ENCODE measurements around the gene PRELID3B. TPM values are rescaled to one million over a fixed set of nuclear protein-coding genes. Genes with fewer than 3 reads are reported as not detected.

The PRELID3B gene
- total RNA-seq, 1 experiment from 2014 or later: 52.6 TPM

DNA sequence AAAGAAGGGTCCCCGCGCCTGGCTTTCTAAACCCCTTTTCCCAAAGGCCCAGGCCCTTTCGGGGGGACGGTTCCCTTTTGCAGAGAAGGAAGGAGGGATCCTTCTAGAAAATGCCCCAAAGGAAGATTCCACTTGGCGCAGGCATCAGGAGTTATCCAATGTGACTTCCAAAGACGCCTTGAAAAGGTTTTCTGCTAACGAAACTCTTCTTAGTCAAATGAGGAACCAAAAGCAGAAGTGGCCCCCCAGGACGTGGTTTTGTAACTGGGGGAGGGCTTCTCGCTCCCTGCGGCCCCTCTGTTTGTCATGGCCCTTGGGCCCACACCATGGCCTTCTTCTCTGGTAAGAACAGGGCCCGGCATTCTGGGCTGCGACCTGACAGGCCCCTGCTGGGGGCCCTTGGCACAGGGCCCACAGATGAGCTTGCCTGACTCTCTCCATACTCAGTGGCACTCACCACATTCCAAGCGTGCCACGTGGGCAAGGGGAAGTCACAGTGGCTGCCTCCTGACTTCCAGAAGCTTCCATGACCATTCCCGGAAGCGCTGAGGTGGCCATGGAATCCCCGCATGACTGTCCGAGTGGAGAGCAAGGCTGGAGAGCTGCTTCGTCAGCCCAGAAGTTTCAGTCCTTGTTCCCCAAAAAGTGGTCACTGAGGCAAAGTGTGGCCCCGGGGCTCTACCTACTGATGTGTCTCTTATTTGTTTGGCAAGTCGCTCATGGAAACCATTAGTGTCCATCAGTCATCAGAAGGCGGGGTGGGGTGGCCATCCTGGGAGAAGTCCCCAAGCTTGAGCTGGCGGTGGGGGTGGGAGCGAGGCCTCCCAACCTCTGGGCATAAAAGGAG is 34.7 kb downstream of the PRELID3B start:
- H3K18ac ChIP-seq (ENCODE audit: insufficient read length, low read depth, low read length): no peak overlapping the region
- H2BK5ac ChIP-seq (ENCODE audit: insufficient read length, low read length): no peak overlapping the region
- H3K79me1 ChIP-seq (ENCODE audit: insufficient read depth, low read depth, low read length, poor library complexity, severe bottlenecking): no peaks in the 10 kb centered on the region
- no peaks in the 10 kb centered on the region for H4K20me1 ChIP-seq (ENCODE audit: control insufficient read depth, insufficient read depth, insufficient read length)
- H4K8ac ChIP-seq (replicated peaks; ENCODE audit: insufficient read length, low read depth, low read length): no peak overlapping the region
- no peak overlapping the region for H3K23ac ChIP-seq (ENCODE audit: insufficient read length, low read depth, low read length)
- no peak overlapping the region for H3K4me2 ChIP-seq (ENCODE audit: insufficient read depth, insufficient read length, low read length)
- H3K9me3 ChIP-seq (ENCODE audit: control insufficient read depth, low read depth, low read length): no peaks in the 10 kb centered on the region
- no CpG with 5 or more reads among the region's 24 CpGs for WGBS (ENCODE audit: extremely low coverage, insufficient read length, low lambda C conversion rate)
- Mint-ChIP-seq H3K9me3 (no peaks in the 10 kb centered on the region), H3K27me3 (ENCODE audit: low read depth) (peaks cover 35% of the 10 kb centered on the region), H3K27ac (no peak overlapping the region), H3K36me3 (ENCODE audit: insufficient read depth in 1 of 3, low read depth in 3 of 3) (peaks cover 0 to 6% (median 5%) of the 10 kb centered on the region in 3 experiments; a peak in 3 of 7 replicates), H3K4me1 (peaks cover 25 to 28% of the 10 kb centered on the region in 2 experiments), H3K4me3 (peak overlapping the region; percentile 51 to 76)
- no peaks in the 10 kb centered on the region for H3K27me3 ChIP-seq (ENCODE audit: insufficient read depth, low read length)
- H4K5ac ChIP-seq (ENCODE audit: insufficient read length, low read depth, low read length): no peak overlapping the region
- no peak overlapping the region for H2AFZ ChIP-seq (ENCODE audit: low read length)
- TF ChIP-seq, protein P1, sequence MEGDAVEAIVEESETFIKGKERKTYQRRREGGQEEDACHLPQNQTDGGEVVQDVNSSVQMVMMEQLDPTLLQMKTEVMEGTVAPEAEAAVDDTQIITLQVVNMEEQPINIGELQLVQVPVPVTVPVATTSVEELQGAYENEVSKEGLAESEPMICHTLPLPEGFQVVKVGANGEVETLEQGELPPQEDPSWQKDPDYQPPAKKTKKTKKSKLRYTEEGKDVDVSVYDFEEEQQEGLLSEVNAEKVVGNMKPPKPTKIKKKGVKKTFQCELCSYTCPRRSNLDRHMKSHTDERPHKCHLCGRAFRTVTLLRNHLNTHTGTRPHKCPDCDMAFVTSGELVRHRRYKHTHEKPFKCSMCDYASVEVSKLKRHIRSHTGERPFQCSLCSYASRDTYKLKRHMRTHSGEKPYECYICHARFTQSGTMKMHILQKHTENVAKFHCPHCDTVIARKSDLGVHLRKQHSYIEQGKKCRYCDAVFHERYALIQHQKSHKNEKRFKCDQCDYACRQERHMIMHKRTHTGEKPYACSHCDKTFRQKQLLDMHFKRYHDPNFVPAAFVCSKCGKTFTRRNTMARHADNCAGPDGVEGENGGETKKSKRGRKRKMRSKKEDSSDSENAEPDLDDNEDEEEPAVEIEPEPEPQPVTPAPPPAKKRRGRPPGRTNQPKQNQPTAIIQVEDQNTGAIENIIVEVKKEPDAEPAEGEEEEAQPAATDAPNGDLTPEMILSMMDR (conservative IDR thresholded peaks at IDR 0.05): no peak
- H2BK20ac ChIP-seq (ENCODE audit: low read depth, low read length, poor library complexity, severe bottlenecking): no peak overlapping the region
- H3K23me2 ChIP-seq (ENCODE audit: insufficient read length, low read depth, low read length, poor library complexity, severe bottlenecking): peaks cover 3% of the 10 kb centered on the region
- no peak overlapping the region for H3K27ac ChIP-seq (ENCODE audit: insufficient read length, low read depth, low read length)
- H3K4me1 ChIP-seq (ENCODE audit: insufficient read depth, low read length): peaks cover 7% of the 10 kb centered on the region; the same call in 1 of the 2 replicates
- H2AK5ac ChIP-seq (ENCODE audit: insufficient read length, low read length): no peak overlapping the region
- no peak for DNase-seq
- H3K14ac ChIP-seq (ENCODE audit: insufficient read depth, low read length): no peak overlapping the region
- no peak overlapping the region for H3K4ac ChIP-seq (ENCODE audit: low read depth, low read length)
- H2BK15ac ChIP-seq (ENCODE audit: low read depth, low read length): no peak overlapping the region
- no peak overlapping the region for H2BK120ac ChIP-seq (ENCODE audit: low read depth, low read length, poor library complexity, severe bottlenecking)
- H4K91ac ChIP-seq (ENCODE audit: insufficient read length, low read depth, low read length): no peak overlapping the region
- H2BK12ac ChIP-seq (ENCODE audit: insufficient read length, low read depth, low read length): no peak overlapping the region
- H3K9ac ChIP-seq (ENCODE audit: extremely low read depth, insufficient read length, low read length): no peak overlapping the region
- H3T11ph ChIP-seq (ENCODE audit: low read length): no peak overlapping the region
- H3K79me2 ChIP-seq (ENCODE audit: insufficient read depth, low read length): no peaks in the 10 kb centered on the region
- no peak overlapping the region for H3K56ac ChIP-seq (ENCODE audit: insufficient read length, low read depth, low read length)
